ENCODE results near the gene EZR.

Gene EZR

DNA sequence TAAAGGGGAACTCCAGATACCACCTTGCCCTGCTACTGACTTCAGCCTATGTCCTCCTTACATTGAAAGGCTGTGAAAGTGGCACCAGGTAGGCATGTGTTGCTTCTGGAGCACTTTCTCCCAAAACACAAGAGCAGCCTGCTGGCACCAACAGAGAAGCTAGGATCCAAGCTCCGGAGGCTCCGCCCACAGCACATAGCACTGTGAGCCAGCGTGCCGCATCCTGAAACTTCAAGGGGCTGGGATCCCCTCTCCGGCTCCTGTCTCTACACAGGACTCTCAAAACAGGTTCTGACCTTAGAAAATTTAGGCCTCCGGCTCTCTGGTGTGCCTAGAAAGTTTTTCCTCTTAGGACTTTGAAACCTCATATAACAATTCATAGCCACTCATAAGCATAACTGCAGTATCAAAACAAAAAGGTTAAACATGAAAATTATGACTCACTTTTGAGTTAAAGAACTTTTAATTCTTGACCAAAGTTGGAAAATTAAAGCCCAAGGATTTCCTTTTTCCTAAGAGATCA, 41.1 kb downstream of the EZR start:
- DNase-seq (ENCODE audit: low read depth in 4 of 4, low spot score in 1 of 4), result no peak

DNA sequence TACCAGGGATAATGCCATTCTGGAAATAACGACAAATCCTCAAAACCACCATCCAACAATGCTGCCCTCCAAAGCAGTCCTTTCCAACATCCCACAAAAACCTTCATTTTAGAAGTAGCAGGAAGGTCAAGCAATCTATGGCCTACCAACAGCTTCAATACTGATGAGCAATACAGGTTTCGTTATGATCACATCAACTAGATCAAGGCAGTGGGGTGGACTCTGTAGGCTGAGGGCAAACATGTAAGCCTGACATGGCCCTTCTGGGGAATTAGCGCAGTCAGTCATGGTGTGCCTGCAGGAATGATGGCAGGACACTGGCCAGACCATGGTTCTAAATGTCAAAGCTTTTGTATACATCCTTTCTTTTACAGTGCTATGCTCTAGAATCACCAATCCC, 41.7 kb downstream of the EZR start:
- no peak for DNase-seq (ENCODE audit: low read depth in 4 of 4, low spot score in 1 of 4)

DNA sequence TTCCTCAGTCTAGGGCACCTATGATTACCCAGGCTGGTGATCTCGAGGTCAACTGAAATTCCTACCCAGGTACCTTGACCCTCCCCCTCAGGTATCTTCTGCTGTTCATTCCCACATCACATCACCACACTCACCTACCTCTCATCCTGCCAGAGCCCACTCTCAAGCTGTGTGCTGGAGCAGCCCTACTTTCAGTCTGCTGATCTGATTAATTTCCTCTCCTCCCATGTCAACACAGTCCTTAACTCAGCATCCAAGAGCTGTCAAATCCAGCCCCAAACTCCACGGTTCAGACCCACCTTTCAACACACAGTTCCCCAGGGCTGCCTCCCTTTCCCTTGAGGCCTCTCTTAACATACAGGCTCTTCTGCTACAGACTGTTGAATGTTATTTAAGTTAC, 42.4 kb downstream of the EZR start:
- DNase-seq (ENCODE audit: low read depth in 4 of 4, low spot score in 1 of 4), result no peak

DNA sequence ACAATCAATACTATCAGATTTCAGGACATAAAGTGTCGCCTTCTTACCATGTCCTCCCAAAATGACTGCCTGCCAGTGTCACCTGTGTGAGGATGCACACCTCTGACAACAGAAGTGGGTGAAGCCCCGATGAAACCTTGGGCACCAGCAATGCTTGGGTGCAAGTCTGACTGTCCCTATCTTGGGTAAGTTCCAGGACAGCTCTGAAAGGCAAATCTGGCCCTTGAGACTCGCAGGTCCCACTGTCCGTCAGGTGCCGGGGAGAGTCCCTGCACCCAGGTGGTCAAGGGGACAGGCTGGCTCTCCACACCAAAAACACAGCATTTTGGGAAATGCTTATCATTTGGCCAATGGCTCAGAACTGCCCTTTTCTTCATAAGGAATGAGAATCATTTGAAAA, 43.3 kb downstream of the EZR start:
- no peak for DNase-seq (ENCODE audit: low read depth in 4 of 4, low spot score in 1 of 4)

DNA sequence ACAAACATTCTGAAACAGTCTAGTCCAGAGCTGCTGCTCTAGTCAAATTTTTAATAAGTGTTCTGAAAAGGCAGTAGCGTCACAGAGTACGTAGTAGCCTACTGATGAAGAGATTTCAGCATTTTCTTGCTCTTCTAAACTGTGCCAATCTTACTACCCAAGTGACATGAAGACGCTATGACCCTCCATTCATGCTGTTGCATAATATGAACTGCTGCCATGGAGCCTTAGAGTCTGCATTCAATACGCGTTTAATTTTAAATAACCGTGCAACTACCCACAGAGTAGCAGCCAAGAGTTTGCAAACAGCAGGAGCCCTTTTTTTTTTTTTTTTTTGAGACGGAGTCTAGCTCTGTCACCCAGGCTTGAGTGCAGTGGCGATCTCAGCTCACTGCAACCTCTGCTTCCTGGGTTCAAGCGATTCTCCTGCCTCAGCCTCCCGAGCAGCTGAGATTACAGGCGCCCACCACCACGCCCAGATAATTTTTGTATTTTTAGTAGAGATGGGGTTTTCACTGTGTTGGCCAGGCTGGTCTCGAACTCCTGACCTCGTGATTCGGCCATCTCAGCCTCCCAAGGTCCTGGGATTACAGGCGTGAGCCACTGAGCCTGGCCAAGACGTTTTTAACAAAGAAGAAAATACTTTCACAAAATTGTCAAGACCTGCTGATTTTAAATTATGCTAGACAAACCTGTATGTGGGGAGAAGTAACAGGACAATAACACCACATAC, 44.3 kb downstream of the EZR start:
- no peak for DNase-seq (ENCODE audit: low read depth in 4 of 4, low spot score in 1 of 4)

DNA sequence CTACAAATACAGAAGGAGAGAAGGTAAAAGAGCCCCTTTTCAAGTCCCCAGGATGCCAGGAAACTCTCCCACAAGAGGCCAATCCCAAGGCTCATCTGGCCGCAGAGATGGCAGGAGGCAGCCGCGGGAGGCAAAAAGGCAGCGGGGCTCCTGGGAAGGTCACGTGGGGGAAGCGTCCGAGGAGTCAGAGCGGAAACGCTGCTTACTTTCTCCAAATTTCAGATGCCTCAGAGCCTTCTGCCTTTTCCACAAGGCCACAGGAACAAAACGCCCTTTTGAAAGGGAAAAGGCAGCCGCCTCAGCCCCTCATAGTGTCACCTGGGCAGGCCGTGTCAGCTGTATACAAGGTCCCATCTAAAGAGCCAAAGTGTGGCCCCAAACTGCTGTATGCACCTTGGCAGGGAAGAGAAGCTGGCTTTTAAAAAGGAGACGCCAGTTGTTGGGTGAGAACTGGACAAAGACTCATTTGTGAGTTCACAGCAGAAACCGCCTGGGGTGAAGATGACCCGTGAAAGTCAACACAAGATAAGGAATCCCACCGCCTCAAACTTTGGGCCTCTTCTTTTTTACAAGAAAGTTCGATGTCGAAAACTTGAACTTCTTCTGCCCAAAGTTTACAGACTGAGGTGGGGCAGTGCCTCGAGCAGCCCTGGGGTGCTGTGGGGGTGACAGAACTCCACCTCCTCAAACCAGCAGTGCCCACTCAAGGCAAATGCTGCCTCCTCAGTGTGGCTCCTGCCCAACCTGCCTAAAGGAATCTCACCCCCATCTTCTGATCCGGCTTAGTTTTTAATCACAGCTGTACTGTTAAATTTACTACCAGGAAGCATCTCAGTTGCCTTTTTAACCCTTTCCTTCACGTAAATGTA, 45.4 kb downstream of the EZR start:
- no peak for DNase-seq (ENCODE audit: low read depth in 4 of 4, low spot score in 1 of 4)

DNA sequence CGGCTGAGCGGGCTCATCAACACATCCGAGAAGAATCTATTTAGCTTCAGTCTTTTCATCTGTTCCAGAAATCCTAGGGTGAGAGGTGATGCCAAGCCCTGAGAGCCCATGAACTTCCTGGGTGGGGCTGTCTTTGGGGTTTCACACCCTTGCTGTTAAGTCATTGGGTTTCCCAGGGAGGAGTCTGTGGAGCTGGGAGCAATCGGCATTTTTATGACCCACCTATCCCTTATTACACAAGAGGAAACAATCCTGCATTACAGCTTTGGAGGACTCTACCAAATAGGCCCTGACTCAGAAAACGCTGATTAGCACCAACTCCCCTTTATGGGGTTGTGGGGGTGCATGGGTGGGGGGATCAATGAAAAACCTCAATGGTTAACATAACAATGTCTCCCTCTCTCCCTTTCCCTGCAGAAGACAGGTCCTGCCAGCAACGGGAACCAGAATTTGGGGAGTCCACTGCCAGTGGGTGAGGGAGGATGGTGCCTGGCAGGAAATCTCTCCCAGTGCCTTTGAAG, 46.3 kb downstream of the EZR start:
- no peak for DNase-seq (ENCODE audit: low read depth in 4 of 4, low spot score in 1 of 4)

DNA sequence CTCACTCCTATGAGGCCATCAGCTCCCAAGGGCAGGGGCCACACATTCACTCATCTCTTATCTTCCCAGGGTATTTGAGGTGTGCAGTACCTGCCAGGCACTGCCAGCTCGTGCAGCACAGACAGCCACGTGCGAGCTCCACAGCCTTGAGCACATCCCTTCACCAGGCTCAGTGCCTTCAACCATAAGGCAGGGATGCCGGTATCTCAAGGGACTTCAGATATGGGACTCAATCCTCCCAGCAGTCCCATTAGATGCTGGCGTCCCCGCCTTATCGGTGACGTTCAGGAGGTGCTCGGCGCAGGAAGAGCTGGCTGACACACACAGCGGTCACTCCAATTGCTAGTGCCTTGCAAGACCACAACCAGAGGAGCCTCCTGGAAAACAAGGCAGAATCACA, 47.0 kb downstream of the EZR start:
- DNase-seq (ENCODE audit: low read depth in 4 of 4, low spot score in 1 of 4), result no peak

DNA sequence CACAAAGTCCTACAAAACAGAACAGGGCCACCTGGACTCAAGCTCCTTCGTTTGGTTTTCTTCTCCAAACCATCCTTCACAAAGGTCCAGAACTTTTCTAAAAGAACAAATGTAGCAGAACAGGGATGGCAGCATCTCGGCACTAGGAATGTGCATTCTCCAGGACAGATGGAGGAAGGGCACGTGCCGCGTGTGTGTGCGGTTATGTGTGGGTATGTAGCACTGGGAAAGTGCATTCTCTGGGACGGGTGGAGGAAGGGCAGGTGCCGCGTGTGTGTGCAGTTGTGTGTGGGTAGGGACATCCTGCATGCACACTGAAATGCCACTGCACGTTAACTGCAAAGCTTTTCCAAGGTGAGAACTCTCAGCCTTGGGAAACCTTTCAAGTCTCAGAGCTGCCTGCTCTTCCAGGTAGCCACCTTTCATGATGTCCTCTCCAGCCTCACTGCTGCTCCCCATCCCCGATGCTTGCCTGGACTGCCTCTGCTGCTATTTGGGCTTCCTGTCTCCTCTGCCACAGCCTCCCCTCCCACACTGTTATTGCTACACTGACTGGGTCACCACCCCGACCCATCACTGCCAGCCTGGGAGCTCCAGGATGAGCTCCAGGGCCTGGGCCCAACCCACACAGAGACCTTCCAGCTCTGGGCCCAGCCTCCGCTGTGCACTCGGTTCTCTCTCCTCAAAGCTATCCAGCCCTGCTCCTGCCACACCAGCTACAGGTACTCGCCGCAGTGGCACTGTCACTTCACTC, 47.6 kb downstream of the EZR start:
- no peak for DNase-seq (ENCODE audit: low read depth in 4 of 4, low spot score in 1 of 4)

DNA sequence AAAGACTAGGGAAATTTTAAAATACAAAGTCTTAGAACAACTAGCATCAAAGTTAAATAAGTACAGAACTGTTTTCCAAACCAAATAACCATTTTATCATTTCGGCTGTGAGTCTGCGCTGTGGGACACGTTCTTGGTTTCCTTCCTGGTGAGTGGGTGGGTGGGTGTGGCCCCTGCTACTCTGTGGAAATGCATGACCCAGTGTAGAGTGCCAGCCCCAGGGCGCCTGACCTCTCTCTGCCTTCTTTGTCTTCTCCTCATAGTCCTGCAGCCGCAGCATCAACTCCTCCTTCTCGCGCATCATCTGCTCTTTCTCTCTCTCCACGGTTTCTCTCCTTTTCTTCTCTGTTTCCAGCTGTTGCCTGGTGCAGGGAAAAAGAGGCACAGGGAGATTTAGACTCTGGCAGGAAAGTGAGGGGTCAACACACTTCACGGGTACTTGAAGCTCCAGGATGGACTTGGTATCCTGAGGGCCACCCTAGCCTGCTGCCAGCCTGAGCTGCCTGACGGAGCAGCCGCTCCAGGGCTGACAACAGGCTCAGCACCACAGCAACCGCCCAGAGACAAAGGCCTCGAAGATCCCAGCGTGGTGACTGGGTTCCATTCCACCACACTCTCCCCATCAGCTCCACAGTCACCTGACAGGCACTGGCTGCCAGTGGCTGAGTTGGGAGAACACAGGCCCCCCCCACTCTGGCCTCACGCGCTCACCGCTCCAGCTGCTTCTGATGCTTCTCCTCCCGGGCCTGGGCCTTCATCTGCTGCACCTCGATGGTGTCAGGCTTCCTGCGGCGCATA, 48.4 kb downstream of the EZR start:
- DNase-seq (ENCODE audit: low read depth in 4 of 4, low spot score in 1 of 4), result no peak

DNA sequence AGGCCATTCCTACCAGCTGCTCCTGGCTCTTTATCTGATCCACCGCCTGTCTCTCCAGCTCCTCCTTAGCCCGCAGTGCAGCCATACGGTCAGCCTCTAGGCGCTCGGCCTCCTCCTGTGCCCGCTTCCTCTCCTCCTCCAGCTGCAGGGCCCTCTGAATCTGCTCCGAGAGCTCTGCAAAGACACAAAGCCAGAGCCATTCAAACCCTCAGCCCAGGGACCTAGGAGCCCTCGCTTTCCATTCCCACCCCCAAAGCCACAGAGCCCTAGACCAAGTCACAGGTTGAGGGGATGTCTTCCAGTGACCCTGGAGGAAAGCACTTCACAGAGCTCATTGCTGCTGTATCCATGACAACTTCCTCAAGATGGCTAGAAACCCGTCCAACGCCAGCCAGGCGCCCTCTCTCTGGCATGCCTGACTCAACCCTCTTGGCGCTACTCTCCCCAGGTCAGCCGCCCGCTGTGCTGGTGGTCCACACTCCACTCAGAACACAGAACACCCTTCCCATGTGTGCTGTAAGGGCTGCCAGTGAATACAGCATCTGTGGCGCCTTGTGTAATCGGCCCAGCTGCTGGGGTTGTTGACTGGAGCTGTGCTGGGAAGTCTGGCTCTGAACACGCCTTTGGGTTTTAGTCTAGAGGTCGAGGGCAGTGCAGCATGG, 49.3 kb downstream of the EZR start:
- DNase-seq (ENCODE audit: low read depth in 4 of 4, low spot score in 1 of 4), result no peak

DNA sequence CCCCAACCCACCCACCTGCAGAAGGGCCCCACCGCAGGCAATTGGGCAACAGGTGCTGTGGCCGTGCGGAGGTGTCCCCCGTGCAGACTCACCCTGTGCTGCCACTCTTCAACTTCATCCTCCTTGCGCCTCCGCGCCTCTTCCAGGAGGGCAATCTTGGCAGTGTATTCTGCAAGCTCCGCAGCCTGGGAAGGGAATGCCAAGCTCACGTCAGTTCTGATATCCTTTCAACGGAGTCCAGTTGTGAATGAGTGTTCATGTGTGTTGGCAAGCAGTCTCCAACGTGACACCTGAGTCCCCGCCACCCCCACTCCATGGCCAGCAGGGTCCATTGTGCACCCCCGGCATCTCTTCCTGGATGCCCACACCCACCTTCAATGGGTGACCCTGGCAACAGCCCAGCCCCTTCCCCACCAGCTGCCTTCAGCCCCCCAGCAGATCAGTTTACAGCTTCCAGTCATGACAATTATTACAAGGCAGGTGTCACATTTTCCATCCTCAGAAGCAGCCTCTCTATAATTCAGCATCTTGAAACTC, 49.9 kb downstream of the EZR start:
- DNase-seq (ENCODE audit: low read depth in 4 of 4, low spot score in 1 of 4), result no peak

DNA sequence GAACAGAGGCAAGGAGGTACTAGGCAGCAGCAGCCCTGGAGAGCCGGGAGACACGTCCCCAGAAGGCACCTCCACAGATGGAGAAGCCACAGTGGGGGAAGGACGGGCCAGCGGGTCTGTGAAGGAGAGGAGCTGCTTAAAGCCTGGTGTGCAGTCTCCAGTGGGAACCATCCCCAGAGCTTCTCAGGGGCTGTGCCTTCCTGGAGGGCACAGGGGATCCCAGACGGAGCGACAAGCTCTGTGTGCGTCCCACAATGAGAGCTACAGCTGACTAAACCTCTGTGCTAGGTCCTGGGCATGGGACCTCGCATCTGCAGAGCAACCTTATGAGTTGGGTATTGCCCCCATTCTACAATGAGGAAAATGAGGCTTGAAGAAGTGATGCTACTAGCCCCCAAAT, 50.7 kb downstream of the EZR start:
- DNase-seq (ENCODE audit: low read depth in 4 of 4, low spot score in 1 of 4), result no peak

DNA sequence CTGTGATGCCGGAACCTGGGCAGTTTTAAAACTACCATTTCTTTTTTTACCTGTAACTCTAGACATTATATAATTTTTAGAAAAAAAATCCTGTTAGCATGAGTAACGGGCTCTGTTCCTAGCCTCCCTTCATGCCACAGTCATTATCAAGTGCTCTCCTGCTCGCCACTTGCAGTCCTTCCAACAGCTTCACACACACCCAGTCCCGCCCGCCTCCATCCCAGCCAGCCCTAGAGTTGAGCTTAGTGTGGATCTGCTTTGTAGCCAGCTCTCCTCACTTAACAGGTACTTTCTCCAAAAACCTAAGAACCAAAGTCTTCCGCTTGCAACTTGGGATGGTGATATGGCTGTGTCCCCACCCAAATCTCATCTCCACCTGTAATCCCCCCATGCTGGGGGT, 51.5 kb downstream of the EZR start:
- no peak for DNase-seq (ENCODE audit: low read depth in 4 of 4, low spot score in 1 of 4)

DNA sequence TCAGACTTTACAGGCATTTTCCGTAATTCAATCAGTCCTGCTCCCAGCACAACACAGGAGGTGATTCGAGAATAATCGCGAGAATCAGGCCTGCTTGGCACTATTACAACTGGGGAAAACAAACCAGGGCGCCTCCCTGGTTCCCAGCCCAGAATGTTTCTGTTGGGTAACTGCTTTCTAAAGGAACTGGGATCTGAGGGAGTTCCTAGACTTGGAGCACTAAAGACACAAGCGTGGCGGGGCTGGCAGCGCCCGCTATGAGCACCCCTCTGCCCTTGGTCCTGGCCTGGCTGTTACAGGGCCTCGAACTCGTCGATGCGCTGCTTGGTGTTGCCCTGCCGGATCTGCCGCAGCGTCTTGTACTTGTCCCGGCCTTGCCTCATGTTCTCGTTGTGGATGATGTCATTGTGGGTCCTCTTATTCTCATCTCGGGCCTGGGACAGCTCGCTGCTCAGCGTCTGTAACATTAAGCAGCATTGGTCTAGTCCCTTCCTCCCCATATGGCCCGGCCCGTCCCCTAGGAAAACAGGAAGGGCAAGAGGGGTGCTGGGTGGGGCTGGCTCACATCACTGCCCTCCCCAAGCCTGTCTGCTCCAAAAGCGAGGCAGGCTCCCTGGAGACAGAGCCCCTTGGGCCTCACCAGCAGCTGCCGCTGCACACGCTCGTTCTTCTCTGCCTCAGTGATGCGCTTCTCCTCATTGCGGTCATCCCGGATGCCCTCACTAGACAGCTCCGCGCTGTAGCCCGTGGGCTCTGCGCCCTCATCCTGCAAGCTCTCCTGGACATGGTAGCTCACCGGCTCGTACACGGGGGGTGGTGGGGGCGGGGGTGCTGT, 52.3 kb downstream of the EZR start:
- DNase-seq (ENCODE audit: low read depth in 4 of 4, low spot score in 1 of 4), result no peak

DNA sequence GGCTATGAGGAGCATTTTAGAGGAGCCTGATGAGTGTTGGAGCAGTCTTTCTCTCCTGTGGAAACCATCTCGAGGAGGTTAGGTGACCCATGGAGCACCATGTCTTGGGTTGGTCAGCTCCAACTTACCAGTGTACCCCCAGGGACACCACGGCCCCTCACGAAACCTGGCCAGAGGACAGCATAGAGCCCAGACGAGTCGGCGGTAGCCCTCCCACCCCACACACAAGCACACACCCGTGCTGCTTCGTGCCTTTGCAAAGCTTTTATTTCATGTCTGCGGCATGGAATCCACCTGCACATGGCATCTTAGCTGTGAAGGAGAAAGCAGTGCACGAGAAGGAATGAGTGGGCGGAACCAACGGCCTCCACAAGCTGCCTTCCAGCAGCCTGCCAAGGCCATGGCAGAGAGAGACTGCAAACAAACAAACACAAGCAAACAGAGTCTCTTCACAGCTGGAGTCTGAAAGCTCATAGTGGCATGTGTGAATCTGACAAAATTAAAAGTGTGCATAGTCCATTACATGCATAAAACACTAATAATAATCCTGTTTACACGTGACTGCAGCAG, 53.6 kb downstream of the EZR start:
- no peak for DNase-seq (ENCODE audit: low read depth in 4 of 4, low spot score in 1 of 4)

DNA sequence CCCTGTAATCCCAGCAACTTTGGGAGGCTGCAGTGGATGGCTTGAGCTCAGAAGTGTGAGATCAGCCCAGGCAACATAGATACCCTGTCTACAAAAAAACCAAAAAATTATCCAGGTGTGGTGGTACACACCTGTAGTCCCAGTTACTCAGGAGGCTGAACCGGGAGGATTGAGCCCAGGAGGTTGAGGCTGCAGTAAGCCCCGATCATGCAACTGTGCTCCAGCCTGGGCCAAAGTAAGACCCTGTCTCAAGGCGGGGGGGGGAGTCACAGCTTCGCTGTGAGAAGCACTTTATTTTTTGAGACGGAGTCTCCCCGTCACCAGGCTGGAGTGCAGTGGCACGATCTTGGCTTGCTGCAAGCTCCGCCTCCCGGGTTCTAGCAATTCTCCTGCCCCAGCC, 54.2 kb downstream of the EZR start:
- no peak for DNase-seq (ENCODE audit: low read depth in 4 of 4, low spot score in 1 of 4)

DNA sequence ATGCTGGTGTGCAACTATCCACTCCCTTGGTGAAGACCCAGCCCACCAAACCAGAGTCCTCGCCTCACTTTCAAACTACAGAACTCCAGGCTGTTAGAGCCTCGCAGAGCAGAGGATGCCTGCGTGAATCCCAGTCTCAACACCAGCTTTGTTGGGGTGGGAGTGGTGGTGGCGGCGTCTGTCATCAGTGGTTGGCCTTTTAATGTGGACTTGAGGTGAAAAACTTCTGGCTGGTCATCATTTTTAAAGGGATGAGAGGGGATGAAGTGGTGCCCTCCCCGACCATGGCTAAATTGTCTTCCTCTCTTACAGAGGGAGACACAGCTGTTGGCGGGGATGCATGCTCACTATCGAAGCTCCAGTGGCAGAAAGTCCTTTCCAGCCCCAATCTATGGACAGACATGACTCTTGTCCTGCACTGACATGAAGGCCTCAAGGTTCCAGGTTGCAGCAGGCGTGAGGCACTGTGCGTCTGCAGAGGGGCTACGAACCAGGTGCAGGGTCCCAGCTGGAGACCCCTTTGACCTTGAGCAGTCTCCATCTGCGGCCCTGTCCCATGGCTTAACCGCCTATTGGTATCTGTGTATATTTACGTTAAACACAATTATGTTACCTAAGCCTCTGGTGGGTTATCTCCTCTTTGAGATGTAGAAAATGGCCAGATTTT, 54.9 kb downstream of the EZR start:
- no peak for DNase-seq (ENCODE audit: low read depth in 4 of 4, low spot score in 1 of 4)

All from stimulated activated CD4-positive, alpha-beta T cell treated with anti-CD3 and anti-CD28 coated beads, Interleukin-1b, Interleukin-23, amount 100 ng/mL, for 24 hours (primary cell).